SKM-1 treated with dmso at 0.1 percent for 144 hours (cell line): ENCODE data around the gene HES3.
"Not testable (repeated sequence)": the region's sequence is repeated elsewhere in the genome, so short reads cannot be mapped to it uniquely, and the experiment has no call there.

Experiments
- DNase-seq: peaks from one replicate; lab custom pipeline; 2025; ENCODE audit not compliant: unreplicated experiment; lab: John Stamatoyannopoulos, UW

Gene HES3

DNA sequence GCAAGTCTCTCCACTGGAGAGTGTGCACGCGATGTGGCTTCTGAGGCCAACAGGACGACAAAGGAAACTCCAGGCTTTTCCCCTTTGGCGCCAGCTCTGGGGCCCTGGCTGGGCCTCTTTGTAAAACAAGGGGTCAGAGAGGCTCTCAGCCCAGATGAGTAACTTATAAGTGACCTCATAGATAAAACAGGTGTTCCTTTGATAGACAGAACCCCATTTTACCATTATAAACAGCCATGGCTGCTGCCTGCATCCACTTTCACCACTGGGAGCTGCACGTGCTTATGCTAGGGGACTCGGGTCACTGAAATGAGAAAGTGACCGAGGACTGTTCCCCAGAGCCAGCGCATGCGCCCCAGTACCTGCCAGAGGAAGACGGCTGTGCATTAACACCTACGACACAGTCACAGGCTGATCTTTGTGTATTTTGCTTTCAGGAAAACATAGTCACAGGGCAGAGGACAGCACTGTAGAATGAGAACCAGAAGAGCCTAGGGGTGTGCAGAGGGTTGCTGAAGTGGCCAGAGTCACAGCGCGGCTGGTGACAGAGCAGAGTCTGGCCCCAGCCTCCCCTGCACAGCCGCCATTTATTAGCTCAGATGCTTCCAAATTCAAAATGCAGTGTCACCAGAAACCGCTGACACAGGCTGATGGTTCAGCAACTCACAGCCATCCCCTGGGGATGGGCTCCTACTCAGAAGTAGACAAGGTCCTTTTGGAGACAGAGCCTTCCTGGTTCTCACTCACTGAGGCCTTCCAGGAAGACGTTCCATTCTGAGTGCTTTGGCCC lies 25.4 kb upstream of the HES3 start:
- DNase-seq: no peak

DNA sequence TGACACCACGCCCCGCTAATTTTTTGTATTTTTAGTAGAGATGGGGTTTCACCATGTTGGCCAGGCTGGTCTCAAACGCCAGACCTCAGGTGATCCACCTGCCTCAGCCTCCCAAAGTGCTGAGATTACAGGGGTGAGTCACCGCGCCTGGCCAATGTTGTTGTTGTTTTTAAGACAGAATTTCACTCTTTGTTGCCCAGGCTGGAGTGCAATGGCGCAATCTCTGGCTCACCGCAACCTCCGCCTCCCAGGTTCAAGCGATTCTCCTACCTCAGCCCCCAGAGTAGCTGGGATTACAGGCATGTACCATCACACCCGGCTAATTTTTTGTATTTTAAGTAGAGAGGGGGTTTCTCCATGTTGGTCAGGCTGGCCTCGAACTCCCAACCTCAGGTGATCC lies 24.3 kb upstream of the HES3 start:
- DNase-seq: not testable (repeated sequence)

DNA sequence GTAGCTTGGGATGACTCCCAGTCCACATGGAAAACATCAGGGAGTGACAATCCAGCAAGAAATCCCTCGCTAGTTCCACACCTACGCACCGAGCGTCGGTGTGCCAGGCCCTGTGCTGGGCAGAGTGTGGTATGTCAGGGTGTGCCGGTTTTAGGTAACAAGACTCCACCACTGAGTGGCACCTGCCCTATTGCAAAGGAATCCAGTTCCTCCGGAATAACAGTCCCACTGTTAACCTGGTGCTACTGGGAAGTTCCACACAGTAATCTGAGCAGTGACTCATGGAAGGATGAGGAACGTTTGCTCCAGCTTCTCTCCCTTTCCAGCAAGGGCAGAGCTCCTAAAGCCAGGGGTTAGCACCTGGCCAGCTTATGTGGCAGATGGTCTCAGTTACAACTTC lies 23.7 kb upstream of the HES3 start:
- no peak for DNase-seq

DNA sequence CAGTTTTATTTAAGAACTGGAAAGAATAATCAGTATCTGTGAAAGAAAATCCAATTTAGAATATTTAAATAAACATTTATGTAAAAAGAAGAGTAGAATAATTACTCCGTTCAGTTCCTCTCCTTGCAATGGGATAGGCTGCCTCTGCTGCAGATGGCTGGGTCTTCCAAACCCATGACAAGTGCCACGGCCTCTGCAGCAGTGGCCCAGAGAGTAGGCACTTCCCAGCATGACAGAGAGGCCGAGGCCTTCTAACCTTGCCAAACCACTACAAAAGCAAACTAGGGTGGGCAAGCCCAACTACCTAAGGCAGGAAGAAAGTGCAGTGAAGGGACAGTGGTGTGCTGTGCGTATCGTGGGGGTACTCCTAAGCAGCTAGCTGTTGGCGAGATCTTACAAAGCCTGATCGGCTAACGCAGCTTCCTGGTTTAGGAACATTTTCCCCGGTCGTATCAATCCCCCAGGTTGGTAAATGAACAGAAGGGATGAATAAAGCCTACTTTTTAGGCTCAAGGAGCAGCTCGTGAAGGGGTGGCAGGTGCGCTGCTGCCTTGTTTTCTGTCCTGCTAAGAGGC lies 22.7 kb upstream of the HES3 start:
- DNase-seq: no peak

DNA sequence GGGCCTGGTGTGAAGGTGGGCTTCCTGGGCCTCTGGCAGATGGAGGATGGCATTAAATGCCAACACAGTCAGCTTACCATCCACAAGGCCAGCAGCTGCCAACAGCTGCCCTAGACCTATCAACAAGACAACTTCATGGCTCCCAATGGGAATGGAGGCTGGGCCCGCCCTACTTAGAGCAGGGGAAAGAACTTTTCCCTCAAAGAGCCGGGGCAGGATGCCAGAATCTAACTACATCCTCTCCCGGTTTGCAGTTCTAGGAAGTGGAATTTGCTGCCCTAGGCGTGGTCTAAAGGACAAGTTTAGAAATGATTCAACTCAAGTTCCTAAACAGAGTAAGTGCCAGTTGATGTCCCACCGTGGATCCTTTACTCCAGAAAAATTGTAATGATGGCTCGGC lies 21.3 kb upstream of the HES3 start:
- DNase-seq: no peak

DNA sequence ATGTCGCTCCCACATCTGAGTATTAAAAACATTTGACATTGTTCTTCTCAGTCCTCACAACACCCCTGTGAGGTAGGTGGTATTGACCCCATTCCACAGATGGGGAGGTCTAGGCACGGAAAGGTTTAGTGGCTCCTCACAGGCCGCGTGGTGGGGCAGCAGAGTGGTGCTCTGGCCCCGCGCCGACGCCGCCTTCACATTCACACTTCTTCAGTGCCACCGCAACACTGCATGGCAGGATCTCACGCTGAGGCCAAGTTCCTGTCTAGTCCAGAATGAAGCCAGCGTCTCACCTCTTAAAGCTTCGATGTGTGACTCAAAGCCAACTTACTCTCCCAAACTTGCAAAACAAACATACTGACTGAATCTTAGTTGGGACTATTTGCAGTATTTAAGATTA lies 20.4 kb upstream of the HES3 start:
- DNase-seq: no peak

DNA sequence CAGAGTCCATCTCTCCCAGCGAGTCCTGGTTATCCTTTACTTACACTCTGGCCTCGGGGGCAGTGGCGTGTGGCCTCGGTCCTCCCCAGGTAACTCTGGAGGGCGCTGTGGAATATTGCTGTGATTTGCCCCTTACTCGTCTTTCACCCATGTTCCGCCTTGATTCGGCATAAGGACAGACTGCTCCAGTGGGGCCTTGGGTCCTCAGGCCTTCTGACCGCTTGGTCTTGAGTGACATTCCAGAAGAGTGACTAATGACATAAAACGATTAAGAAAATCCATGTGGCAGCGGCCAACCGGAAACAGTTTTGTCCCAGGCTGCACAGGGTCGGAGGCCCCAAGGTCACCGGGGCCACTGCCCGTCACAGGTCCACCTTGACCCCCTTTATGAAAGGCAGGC lies 19.3 kb upstream of the HES3 start:
- DNase-seq: no peak

DNA sequence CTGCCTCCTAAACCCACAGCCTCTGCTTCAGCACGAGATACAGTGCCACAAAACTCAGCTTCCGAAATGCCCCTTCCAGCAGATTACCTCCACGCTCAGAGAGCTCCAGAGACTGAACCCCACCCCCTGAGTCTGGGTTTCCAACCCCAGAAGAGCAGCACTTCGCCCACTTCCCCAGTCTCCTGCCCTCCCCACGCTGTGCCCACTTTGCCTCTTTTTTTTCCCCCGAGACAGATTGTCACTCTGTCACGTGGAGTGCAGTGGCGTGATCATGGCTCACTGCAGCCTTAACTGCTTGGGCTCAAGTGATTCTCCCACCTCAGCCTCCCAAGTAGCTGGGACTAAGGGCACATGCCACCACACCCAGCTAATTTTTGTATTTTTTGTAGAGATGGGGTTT lies 18.3 kb upstream of the HES3 start:
- DNase-seq: no peak

DNA sequence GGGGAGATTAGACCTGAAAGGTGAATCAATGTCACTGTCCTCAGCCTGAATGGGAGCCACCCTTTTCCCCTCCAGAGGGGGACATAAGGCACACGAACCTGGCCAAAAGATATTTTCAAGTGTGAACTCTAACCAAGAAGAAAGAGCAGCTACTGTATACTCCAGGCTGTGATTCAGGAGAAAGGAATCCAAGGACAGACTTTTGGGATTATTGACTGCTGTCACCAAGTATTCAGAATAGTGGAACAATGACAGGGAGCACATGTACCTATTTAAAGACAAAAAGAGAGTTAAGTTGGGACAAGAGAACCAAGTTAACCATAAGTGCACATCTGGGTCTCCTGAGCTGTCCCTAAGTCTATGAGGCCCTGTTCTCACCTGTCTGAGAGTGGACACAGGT lies 10.6 kb upstream of the HES3 start:
- DNase-seq: no peak

DNA sequence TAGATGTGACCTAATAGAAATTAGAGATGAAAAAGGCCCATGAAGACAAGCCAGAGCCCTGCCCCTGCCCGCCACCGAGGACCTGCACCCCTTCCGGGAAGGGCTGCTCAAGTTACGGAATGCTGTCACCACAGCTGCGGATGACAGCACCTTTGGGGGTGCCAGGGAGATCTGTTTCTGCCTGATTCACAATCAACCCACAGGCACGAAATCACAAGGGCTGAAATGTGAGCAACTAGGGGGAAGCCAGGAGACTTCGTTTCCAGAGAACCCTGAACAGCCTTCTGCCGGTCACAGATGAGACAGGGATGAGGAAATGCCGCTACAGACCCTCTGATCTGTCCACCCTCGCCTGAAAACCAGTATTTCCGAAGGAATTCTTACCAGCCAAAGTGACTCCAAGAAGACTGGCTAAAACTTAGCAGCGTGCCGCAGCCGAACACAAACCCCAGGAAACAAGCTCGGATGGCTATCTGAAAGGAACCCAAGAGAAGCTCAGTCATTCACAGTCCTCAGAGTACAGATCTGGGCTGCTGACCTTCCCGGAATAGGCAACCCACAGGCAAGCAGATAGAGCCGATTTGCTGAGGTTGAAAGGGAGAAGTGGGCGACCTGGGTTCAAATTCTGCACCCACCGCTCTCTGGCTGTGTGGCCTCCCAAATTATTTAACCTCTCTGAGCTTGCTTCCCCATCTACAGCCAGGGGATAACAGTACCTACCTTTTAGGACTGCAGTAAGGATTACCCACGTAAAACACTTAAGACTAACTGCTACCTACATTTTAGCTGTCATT lies 9.3 kb upstream of the HES3 start:
- DNase-seq: no peak

DNA sequence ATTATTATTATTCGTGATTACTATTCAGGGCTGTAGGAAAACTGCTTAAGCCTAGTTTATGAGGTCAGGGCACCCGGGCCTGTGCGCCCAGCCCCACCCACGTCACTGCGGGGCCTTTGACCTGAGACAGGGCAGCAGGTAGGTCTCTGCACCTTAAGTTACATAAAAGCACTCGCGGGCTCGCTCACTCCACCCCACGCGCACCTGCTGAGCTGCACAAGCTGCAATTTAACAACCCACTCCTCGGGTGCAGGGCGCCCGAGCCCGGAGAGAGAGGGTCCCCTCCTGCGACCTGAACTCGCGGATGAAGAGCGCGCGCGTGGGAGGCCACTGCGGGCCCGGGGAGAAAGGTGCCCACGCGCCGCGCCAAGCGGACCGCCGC lies 8.7 kb upstream of the HES3 start:
- no peak for DNase-seq

DNA sequence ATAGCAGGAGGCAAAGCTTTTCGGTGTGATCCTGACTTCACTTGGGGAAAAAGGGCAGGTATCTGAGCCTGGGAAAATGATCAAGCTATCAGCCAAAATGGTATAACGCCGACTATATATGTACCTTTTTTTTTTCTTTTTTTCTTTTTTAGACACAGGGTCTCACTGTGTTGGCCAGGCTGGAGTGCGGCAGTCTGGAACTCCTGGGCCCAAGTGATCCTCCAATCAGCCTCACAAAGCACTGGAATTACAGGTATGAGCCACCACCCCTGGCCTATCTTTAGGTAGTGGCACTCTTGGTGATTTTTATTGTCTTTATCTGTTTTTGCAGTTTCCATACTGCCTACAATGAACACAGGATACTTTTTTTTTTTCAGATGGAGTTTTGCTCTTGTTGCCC lies 6.9 kb upstream of the HES3 start:
- DNase-seq: no peak

DNA sequence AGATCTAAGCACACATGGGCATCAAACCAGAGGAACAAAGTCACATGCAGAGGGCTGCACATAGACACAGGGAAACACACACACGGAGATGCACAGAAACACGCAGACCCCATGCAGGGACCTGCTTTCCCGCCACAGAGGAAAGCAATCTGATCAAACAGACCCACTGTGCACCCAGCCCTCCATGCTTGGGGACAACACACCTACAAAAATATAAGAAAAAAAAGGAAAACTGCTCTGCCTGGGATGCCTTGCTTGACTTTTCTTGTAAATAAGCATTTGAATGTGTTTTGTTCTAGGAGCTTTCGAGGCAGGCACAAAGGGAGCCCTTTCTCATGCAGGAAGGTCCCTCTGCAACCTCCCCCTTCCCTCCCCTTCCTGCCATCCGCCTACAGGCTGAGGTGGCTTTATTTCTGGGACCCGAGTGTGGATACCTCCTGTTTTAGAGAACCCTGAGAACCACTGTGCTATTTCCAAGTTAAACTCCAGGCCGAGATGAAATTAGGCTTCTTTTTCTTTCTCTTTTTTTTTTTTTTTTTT lies 4.7 kb upstream of the HES3 start:
- DNase-seq: no peak

DNA sequence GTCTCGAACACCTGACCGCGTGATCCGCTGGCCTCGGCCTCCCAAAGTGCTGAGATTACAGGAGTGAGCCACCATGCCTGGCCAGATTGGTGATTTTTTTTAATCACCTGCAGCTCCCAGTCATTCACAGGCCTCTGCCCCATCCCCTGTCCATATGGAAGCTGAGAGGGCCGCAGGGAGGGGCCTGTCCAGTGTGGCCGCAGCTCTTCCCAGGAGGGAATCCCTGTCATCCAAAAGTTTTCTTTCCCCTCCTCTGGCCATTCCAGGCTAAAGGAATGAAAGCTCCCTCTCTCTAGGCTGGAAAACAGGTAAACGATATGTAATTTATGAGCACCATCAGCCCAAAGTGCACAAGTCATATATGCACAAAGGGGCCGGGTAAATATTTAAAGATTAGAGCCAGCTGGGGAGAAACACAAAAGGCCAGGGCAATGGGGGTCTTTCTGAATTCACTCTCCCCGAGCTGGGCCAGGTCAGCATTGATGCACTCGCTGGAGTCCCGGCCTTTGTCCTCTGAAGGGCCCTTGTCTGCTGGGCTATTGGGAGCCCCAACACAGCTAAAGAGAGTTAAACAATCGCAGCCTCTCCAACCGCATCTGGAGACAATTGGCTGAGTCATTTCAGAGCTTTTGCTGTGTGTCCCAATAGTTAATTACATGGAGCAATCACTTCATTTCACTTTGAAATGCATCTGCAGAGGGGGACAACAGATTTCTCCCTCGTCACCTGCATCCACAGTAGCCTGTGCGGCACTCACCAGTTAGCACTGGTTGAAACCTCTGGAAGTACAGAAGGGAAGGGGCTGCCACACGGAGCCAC lies 3.8 kb upstream of the HES3 start:
- no peak for DNase-seq

DNA sequence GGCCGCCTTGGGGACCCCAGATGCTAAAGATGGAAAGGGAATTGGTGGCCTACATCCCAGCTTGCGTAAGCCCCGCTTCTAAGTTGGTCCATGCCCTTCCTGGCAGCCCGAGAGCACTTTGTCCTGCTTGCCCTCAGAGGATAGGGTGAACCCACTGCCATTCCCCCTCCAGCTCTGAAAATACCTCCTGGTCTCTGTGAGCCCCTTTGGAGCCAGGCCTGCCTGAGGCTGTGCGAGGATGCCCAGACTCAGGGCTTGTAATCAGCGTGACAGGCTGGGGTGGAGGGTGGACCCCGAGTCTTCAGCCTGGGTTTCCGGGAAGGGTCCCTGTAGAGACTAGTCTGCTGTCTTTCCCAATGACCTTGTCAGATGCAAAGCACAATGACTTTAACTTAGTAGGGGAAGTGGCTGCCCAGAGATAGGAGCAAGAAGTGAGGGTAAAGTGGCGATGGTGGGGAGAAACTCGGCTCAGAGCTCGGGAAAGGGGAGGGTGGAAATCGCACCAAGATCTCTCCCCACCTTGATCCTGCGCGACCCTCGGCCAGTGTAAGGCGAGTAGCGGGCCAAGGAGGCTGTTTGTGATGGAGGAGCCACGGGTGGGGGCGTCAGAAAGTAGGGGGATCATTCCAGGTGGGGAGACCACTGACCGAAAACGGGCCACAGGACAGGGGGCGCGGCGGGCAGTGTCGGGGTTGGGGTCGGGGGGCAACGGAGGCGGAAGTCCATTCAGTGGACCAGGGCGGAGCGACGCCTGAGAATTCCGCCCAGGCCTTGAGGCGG lies 2.7 kb upstream of the HES3 start:
- no peak for DNase-seq

DNA sequence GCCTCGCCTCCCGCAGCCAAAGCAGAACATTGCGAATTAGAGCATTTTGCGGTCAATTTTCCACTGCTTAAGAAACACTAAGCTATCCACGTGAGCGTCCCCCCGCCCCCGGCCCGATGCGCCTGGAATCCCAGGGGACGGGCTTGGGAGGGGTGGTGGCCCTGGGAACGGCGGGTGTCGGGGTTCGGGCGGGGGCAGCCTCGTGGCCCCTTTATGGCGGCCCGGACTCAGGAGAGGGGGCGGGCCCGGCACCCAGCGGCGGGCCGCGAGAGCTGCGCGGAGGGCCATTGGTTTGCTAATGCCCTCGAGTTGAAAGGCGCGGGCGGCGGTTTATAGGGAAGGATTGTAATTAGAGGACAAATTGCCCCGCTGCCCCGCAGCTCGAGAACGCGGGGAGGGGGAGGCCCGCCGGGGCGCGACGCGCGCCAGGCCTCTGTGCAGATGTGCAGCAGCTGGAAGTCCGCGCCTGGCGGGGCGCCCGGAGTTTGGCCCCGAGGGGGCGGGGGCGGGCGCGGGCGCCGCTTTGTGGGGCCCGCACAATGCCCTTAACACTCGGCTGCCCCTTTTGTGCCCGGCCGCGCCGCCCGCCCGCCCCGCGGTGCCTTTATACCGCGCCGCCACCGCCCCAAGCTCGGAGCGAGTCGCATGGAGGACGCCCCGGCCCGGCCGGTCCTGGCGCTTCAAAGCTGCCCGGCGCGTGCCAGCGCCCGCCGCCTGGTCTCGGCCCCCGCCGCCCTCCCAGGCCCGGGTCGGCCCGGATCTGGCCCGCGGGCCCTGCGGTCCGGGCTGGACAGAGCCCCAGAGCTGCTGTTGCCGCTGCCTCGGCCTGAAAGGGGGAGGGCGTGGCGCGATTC lies 1.9 kb upstream of the HES3 start:
- DNase-seq: no peak

DNA sequence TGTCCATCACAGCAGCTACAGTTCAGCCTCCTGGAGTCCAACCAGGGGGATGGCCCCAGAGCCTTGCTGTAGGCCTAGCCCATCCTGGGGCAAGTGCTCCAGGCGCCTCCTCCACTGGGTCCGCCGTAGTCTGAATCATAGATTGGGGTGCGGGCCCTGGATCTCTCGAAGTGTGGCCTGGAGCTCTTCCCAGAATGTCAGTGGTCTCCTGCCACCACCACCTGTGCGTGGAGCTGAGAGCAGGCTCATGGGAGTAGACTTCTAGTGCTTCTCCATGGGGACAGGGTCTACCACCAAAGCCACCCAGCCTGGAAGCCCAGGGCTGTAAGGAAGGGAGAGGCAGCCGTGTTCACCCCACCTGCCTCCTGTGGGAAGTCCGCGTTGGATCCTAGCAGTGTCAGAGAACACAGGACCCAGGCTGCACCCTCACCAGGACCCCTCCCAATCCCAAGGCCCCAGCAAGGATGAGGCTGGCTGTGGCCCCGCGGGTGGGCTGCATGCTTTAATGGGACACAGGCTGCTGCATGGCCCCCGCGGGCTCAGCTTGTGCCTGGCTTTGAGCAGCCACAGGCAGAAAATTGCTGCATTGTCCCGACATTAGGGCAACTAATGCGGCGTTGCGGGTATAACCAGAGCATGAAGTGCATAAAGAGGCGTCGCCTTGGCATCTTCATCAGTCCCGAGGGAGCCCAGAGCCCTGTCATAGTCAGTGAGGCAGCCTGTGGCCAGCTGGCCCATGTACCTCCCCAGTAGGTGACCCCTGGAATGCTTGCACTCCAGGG lies 735 bp upstream of the HES3 start:
- DNase-seq: no peak

DNA sequence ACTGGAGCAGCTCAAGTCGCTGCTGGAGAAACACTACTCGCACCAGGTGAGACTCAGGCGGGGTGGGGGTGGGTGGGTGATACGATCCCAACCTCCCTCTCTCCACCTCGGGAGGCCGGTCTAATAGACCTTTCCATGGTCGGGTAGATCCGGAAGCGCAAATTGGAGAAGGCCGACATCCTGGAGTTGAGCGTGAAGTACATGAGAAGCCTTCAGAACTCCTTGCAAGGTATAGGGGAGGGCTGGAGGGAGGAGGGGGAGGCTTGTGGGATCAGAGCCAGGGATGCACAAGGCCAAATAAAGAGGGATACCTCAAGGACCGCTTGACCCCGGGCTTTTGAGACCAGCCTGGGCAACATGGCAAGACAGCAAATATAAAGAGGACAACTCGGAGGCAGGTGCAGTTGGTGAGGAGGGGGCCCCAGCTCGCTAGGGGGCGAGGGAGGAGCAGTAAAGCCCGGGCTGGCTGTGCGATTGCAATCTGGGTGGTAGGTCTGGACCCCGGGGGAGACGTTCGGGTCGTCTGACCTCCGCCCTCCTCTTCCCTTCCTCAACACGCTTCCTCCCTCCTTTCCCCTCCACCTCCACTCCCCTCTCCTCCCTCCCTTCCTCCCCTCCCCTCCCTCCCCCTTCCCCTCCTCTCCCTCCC lies 546 bp downstream of the HES3 start:
- DNase-seq: no peak
